ENCODE data around the gene TMEM184B. TPM values are rescaled to one million over a fixed set of nuclear protein-coding genes. Genes with fewer than 3 reads are reported as not detected.
A peak's percentile ranks its signal among the peaks of the same experiment; 100 is the strongest.

Gene TMEM184B
- total RNA-seq, 2 donors from 2014 or later = 55.4 to 57.6 TPM

DNA sequence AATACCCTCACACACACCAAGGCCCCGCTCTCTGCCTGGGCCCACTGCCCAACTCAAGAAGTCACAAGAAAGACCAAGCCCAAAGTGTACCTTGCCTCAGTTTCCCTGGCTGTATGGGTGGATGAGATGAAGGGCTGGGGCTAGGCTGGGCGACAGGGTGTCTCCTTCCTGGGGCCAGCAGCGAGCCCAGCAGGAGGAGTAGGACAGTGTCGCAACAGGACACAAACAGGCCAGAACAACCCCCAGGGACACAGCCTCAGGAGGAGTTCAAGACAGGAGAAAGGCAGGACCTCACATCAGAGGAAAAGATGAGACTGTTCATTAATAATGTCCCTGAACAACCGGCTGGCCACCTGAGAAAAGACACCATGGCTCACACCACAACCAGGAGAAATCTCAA, 31.2 kb upstream of the TMEM184B start:
- DNase-seq = no peak
- Mint-ChIP-seq H3K9me3 (no peaks in the 10 kb centered on the region), H3K4me1 (peaks cover 16% of the 10 kb centered on the region), H3K27ac (peak overlapping the region; percentile 50), H3K36me3 (ENCODE audit: low read depth) (peaks cover 60% of the 10 kb centered on the region), H3K27me3 (ENCODE audit: insufficient read depth) (no peaks in the 10 kb centered on the region), H3K4me3 (no peak overlapping the region)
- Histone ChIP-seq H3K4me3 (ENCODE audit: low read length) (no peak overlapping the region), H3K9ac (ENCODE audit: extremely low read depth, low read length, poor library complexity, severe bottlenecking) (no peak overlapping the region), H3K9me3 (ENCODE audit: control insufficient read depth, low read length) (no peaks in the 10 kb centered on the region), H3K36me3 (ENCODE audit: control insufficient read depth, insufficient read depth, low read length) (peaks cover 72% of the 10 kb centered on the region), H3K27ac (ENCODE audit: low read depth, low read length) (no peak overlapping the region), H3K4me1 (ENCODE audit: control insufficient read depth, insufficient read depth, low read length) (peaks cover 3% of the 10 kb centered on the region), H3K27me3 (ENCODE audit: control insufficient read depth, insufficient read depth, low read length, poor library complexity, severe bottlenecking) (no peaks in the 10 kb centered on the region)
- WGBS, 2 experiments (ENCODE audit: insufficient coverage in 1 of 2, insufficient read length in 1 of 2) = 94 to 99% methylated on average over 4 to 5 of the region's 5 CpGs
- TF ChIP-seq, protein P1, sequence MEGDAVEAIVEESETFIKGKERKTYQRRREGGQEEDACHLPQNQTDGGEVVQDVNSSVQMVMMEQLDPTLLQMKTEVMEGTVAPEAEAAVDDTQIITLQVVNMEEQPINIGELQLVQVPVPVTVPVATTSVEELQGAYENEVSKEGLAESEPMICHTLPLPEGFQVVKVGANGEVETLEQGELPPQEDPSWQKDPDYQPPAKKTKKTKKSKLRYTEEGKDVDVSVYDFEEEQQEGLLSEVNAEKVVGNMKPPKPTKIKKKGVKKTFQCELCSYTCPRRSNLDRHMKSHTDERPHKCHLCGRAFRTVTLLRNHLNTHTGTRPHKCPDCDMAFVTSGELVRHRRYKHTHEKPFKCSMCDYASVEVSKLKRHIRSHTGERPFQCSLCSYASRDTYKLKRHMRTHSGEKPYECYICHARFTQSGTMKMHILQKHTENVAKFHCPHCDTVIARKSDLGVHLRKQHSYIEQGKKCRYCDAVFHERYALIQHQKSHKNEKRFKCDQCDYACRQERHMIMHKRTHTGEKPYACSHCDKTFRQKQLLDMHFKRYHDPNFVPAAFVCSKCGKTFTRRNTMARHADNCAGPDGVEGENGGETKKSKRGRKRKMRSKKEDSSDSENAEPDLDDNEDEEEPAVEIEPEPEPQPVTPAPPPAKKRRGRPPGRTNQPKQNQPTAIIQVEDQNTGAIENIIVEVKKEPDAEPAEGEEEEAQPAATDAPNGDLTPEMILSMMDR (conservative IDR thresholded peaks at IDR 0.05) = no peak

DNA sequence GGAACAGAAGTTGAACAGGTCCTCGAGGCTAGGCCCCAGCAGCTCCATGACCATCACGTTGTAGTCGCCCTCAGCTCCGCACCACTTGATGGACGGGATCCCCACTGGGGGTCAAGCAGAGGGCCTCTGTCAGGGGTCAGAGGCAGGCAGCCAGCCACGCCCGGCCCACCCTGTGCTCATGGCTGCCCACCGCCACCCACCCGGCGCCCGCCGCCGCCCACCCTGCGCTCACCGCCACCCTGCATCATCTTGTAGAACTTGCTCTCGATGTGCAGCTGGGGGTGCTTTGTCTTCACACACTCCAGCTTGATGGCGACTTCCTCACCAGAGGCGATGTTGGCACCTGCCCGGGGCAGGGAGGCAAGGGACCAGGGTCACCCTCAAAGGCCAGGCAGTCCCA, 30.1 kb upstream of the TMEM184B start:
- H3K36me3 ChIP-seq (ENCODE audit: control insufficient read depth, insufficient read depth, low read length) = peaks cover 70% of the 10 kb centered on the region
- H3K36me3 Mint-ChIP-seq (ENCODE audit: low read depth) = peaks cover 60% of the 10 kb centered on the region
- 96 to 98% methylated on average over 8 to 19 of the region's 19 CpGs for WGBS, 2 experiments (ENCODE audit: insufficient coverage in 1 of 2, insufficient read length in 1 of 2)

GRCh38 chr22:38300946-38301345, 28.1 kb upstream of the TMEM184B start:
- Mint-ChIP-seq H3K9me3 (no peaks in the 10 kb centered on the region), H3K36me3 (ENCODE audit: low read depth) (peaks cover 75% of the 10 kb centered on the region), H3K4me1 (peaks cover 9% of the 10 kb centered on the region), H3K27me3 (ENCODE audit: insufficient read depth) (no peaks in the 10 kb centered on the region), H3K27ac (peak overlapping the region; percentile 44), H3K4me3 (no peak overlapping the region)
- DNase-seq = no peak
- H3K4me1 ChIP-seq (ENCODE audit: control insufficient read depth, insufficient read depth, low read length) = no peaks in the 10 kb centered on the region
- H3K9ac ChIP-seq (ENCODE audit: extremely low read depth, low read length, poor library complexity, severe bottlenecking) = no peak overlapping the region
- H3K4me3 ChIP-seq (ENCODE audit: low read length) = no peak overlapping the region
- TF ChIP-seq, protein P1 (conservative IDR thresholded peaks at IDR 0.05) = no peak
- H3K36me3 ChIP-seq (ENCODE audit: control insufficient read depth, insufficient read depth, low read length) = peaks cover 85% of the 10 kb centered on the region
- H3K9me3 ChIP-seq (ENCODE audit: control insufficient read depth, low read length) = no peaks in the 10 kb centered on the region
- no peaks in the 10 kb centered on the region for H3K27me3 ChIP-seq (ENCODE audit: control insufficient read depth, insufficient read depth, low read length, poor library complexity, severe bottlenecking)
- no peak overlapping the region for H3K27ac ChIP-seq (ENCODE audit: low read depth, low read length)
- 94 to 97% methylated on average over 3 of the region's 3 CpGs for WGBS, 2 experiments (ENCODE audit: insufficient coverage in 1 of 2, insufficient read length in 1 of 2)

More for the DNA sequence above, 30.1 kb upstream of the TMEM184B start:
- H3K27me3 ChIP-seq (ENCODE audit: control insufficient read depth, insufficient read depth, low read length, poor library complexity, severe bottlenecking) = no peaks in the 10 kb centered on the region
- no peaks in the 10 kb centered on the region for H3K9me3 Mint-ChIP-seq
- no peak overlapping the region for H3K4me3 Mint-ChIP-seq
- H3K27ac ChIP-seq (ENCODE audit: low read depth, low read length) = no peak overlapping the region
- TF ChIP-seq, protein P1 (conservative IDR thresholded peaks at IDR 0.05) = no peak
- H3K9me3 ChIP-seq (ENCODE audit: control insufficient read depth, low read length) = no peaks in the 10 kb centered on the region
- H3K9ac ChIP-seq (ENCODE audit: extremely low read depth, low read length, poor library complexity, severe bottlenecking) = no peak overlapping the region
- H3K27me3 Mint-ChIP-seq (ENCODE audit: insufficient read depth) = no peaks in the 10 kb centered on the region
- H3K4me1 Mint-ChIP-seq = peaks cover 16% of the 10 kb centered on the region
- no peak for DNase-seq
- H3K27ac Mint-ChIP-seq = peak overlapping the region; percentile 39
- no peak overlapping the region for H3K4me3 ChIP-seq (ENCODE audit: low read length)
- peaks cover 3% of the 10 kb centered on the region for H3K4me1 ChIP-seq (ENCODE audit: control insufficient read depth, insufficient read depth, low read length)
